ENCODE results near the gene SNX2.

The SNX2 gene

GRCh38 chr5:122736086-122736845 lies 38.6 kb upstream of the SNX2 start:
- Histone ChIP-seq H2BK120ac (ENCODE audit: low read depth, low read length) (no peak overlapping the region), H2BK15ac (ENCODE audit: low read depth, poor library complexity, severe bottlenecking) (no peak overlapping the region), H4K91ac (ENCODE audit: low read length) (no peak overlapping the region), H3K27me3 (ENCODE audit: control insufficient read depth in 1 of 2, insufficient read depth in 1 of 2, low read length in 2 of 2) (no peaks in the 10 kb centered on the region), H2AK5ac (ENCODE audit: low read length, severe bottlenecking) (no peak overlapping the region), H2BK5ac (ENCODE audit: low read depth, low read length, poor library complexity, severe bottlenecking) (no peak overlapping the region), H3K4me3 (ENCODE audit: insufficient read depth in 1 of 2, low read depth in 1 of 2, low read length in 2 of 2) (no peak overlapping the region), H3K79me1 (replicated peaks; ENCODE audit: low read length, poor library complexity, severe bottlenecking) (no peaks in the 10 kb centered on the region), H3K4me1 (ENCODE audit: control insufficient read depth, insufficient read depth, low read depth, low read length) (no peaks in the 10 kb centered on the region), H3K4ac (ENCODE audit: low read depth in 1 of 2, low read length in 2 of 2) (no peak overlapping the region), H3K4me2 (ENCODE audit: low read length, poor library complexity, severe bottlenecking) (no peak overlapping the region), H3K36me3 (ENCODE audit: control insufficient read depth in 1 of 2, insufficient read depth in 2 of 2, low read depth in 1 of 2, low read length in 2 of 2) (no peaks in the 10 kb centered on the region), H4K8ac (ENCODE audit: low read length) (no peak overlapping the region), H3K14ac (ENCODE audit: low read length in 2 of 2) (no peak overlapping the region), H2AFZ (ENCODE audit: low read depth, low read length) (no peak overlapping the region), H3K23ac (ENCODE audit: low read length in 2 of 2) (no peak overlapping the region), H3K18ac (ENCODE audit: low read depth in 1 of 2, low read length in 2 of 2) (no peak overlapping the region), H3K9ac (ENCODE audit: low read length) (peak overlapping the region; percentile 60), H3K27ac (ENCODE audit: low read length, poor library complexity, severe bottlenecking) (no peak overlapping the region), H2BK12ac (ENCODE audit: low read length in 2 of 2) (no peak overlapping the region), H3K9me3 (ENCODE audit: control insufficient read depth, low read length) (no peaks in the 10 kb centered on the region)
- WGBS: 85% methylated on average over 8 of the region's 9 CpGs
- DNase-seq: no peak

- DNase-seq: no peak
- Histone ChIP-seq H3K23ac (ENCODE audit: low read length in 2 of 2) (no peak overlapping the region), H2AK5ac (ENCODE audit: low read length, severe bottlenecking) (no peak overlapping the region), H3K4me1 (ENCODE audit: control insufficient read depth, insufficient read depth, low read depth, low read length) (peaks cover 1% of the 10 kb centered on the region), H3K36me3 (ENCODE audit: control insufficient read depth in 1 of 2, insufficient read depth in 2 of 2, low read depth in 1 of 2, low read length in 2 of 2) (no peaks in the 10 kb centered on the region), H3K9ac (ENCODE audit: low read length) (no peak overlapping the region), H2AFZ (ENCODE audit: low read depth, low read length) (no peak overlapping the region), H3K18ac (ENCODE audit: low read depth in 1 of 2, low read length in 2 of 2) (no peak overlapping the region), H4K8ac (ENCODE audit: low read length) (no peak overlapping the region), H2BK5ac (ENCODE audit: low read depth, low read length, poor library complexity, severe bottlenecking) (no peak overlapping the region), H2BK15ac (ENCODE audit: low read depth, poor library complexity, severe bottlenecking) (no peak overlapping the region), H3K27me3 (ENCODE audit: control insufficient read depth in 1 of 2, insufficient read depth in 1 of 2, low read length in 2 of 2) (no peaks in the 10 kb centered on the region), H3K14ac (ENCODE audit: low read length in 2 of 2) (no peak overlapping the region), H2BK12ac (ENCODE audit: low read length in 2 of 2) (no peak overlapping the region), H3K79me1 (replicated peaks; ENCODE audit: low read length, poor library complexity, severe bottlenecking) (no peaks in the 10 kb centered on the region), H3K4me2 (ENCODE audit: low read length, poor library complexity, severe bottlenecking) (no peak overlapping the region), H3K4me3 (ENCODE audit: insufficient read depth in 1 of 2, low read depth in 1 of 2, low read length in 2 of 2) (no peak overlapping the region), H3K27ac (ENCODE audit: low read length, poor library complexity, severe bottlenecking) (no peak overlapping the region), H3K4ac (ENCODE audit: low read depth in 1 of 2, low read length in 2 of 2) (no peak overlapping the region), H4K91ac (ENCODE audit: low read length) (no peak overlapping the region), H3K9me3 (ENCODE audit: control insufficient read depth, low read length) (no peaks in the 10 kb centered on the region), H2BK120ac (ENCODE audit: low read depth, low read length) (no peak overlapping the region)
Measured at GRCh38 chr5:122738088-122738487, 36.8 kb upstream of the SNX2 start.

- H3K79me1 ChIP-seq (replicated peaks; ENCODE audit: low read length, poor library complexity, severe bottlenecking): no peaks in the 10 kb centered on the region
- no peak overlapping the region for H2BK12ac ChIP-seq (ENCODE audit: low read length in 2 of 2)
- H2BK5ac ChIP-seq (ENCODE audit: low read depth, low read length, poor library complexity, severe bottlenecking): no peak overlapping the region
- no peak overlapping the region for H3K9ac ChIP-seq (ENCODE audit: low read length)
- no peak overlapping the region for H3K27ac ChIP-seq (ENCODE audit: low read length, poor library complexity, severe bottlenecking)
- no peak overlapping the region for H3K18ac ChIP-seq (ENCODE audit: low read depth in 1 of 2, low read length in 2 of 2)
- H3K4ac ChIP-seq (ENCODE audit: low read depth in 1 of 2, low read length in 2 of 2): no peak overlapping the region
- no peaks in the 10 kb centered on the region for H3K36me3 ChIP-seq (ENCODE audit: control insufficient read depth in 1 of 2, insufficient read depth in 2 of 2, low read depth in 1 of 2, low read length in 2 of 2)
- no peak overlapping the region for H3K4me3 ChIP-seq (ENCODE audit: insufficient read depth in 1 of 2, low read depth in 1 of 2, low read length in 2 of 2)
- H2BK15ac ChIP-seq (ENCODE audit: low read depth, poor library complexity, severe bottlenecking): no peak overlapping the region
- H3K4me1 ChIP-seq (ENCODE audit: control insufficient read depth, insufficient read depth, low read depth, low read length): peaks cover 1% of the 10 kb centered on the region
- H3K4me2 ChIP-seq (ENCODE audit: low read length, poor library complexity, severe bottlenecking): no peak overlapping the region
- no peaks in the 10 kb centered on the region for H3K27me3 ChIP-seq (ENCODE audit: control insufficient read depth in 1 of 2, insufficient read depth in 1 of 2, low read length in 2 of 2)
- no peak overlapping the region for H3K14ac ChIP-seq (ENCODE audit: low read length in 2 of 2)
- H4K91ac ChIP-seq (ENCODE audit: low read length): no peak overlapping the region
- H4K8ac ChIP-seq (ENCODE audit: low read length): no peak overlapping the region
- DNase-seq: no peak
- H3K23ac ChIP-seq (ENCODE audit: low read length in 2 of 2): no peak overlapping the region
- H2AK5ac ChIP-seq (ENCODE audit: low read length, severe bottlenecking): no peak overlapping the region
- no peak overlapping the region for H2BK120ac ChIP-seq (ENCODE audit: low read depth, low read length)
- H2AFZ ChIP-seq (ENCODE audit: low read depth, low read length): no peak overlapping the region
- H3K9me3 ChIP-seq (ENCODE audit: control insufficient read depth, low read length): no peaks in the 10 kb centered on the region
- WGBS: 52% methylated on average over 2 of the region's 2 CpGs
Measured at GRCh38 chr5:122741681-122742080, 33.2 kb upstream of the SNX2 start.

GRCh38 chr5:122743261-122743660 lies 31.6 kb upstream of the SNX2 start:
- Histone ChIP-seq H2BK5ac (ENCODE audit: low read depth, low read length, poor library complexity, severe bottlenecking) (no peak overlapping the region), H3K9ac (ENCODE audit: low read length) (no peak overlapping the region), H3K14ac (ENCODE audit: low read length in 2 of 2) (no peak overlapping the region), H2BK120ac (ENCODE audit: low read depth, low read length) (no peak overlapping the region), H3K27me3 (ENCODE audit: control insufficient read depth in 1 of 2, insufficient read depth in 1 of 2, low read length in 2 of 2) (no peaks in the 10 kb centered on the region), H3K27ac (ENCODE audit: low read length, poor library complexity, severe bottlenecking) (no peak overlapping the region), H2AFZ (ENCODE audit: low read depth, low read length) (no peak overlapping the region), H2AK5ac (ENCODE audit: low read length, severe bottlenecking) (no peak overlapping the region), H2BK12ac (ENCODE audit: low read length in 2 of 2) (no peak overlapping the region), H4K91ac (ENCODE audit: low read length) (no peak overlapping the region), H3K23ac (ENCODE audit: low read length in 2 of 2) (no peak overlapping the region), H3K4me2 (ENCODE audit: low read length, poor library complexity, severe bottlenecking) (no peak overlapping the region), H3K79me1 (replicated peaks; ENCODE audit: low read length, poor library complexity, severe bottlenecking) (no peaks in the 10 kb centered on the region), H3K4ac (ENCODE audit: low read depth in 1 of 2, low read length in 2 of 2) (no peak overlapping the region), H3K4me3 (ENCODE audit: insufficient read depth in 1 of 2, low read depth in 1 of 2, low read length in 2 of 2) (no peak overlapping the region), H3K36me3 (ENCODE audit: control insufficient read depth in 1 of 2, insufficient read depth in 2 of 2, low read depth in 1 of 2, low read length in 2 of 2) (no peaks in the 10 kb centered on the region), H3K4me1 (ENCODE audit: control insufficient read depth, insufficient read depth, low read depth, low read length) (peaks cover 1% of the 10 kb centered on the region), H2BK15ac (ENCODE audit: low read depth, poor library complexity, severe bottlenecking) (no peak overlapping the region), H3K9me3 (ENCODE audit: control insufficient read depth, low read length) (no peaks in the 10 kb centered on the region), H3K18ac (ENCODE audit: low read depth in 1 of 2, low read length in 2 of 2) (no peak overlapping the region), H4K8ac (ENCODE audit: low read length) (no peak overlapping the region)
- WGBS: 82% methylated on average over 3 of the region's 3 CpGs
- DNase-seq: no peak
